Limb (tissue), 2 donors: ENCODE measurements around the gene RTEL1.
"Not testable (repeated sequence)": the region's sequence is repeated elsewhere in the genome, so short reads cannot be mapped to it uniquely, and the experiment has no call there.

Source experiments
- DNase-seq, 2 donors: peaks; one replicate each; pipeline ENCODE4 v3.0.0-alpha.2; 2016; ENCODE audit errors: extremely low spot score in 2 of 2

Gene RTEL1

DNA sequence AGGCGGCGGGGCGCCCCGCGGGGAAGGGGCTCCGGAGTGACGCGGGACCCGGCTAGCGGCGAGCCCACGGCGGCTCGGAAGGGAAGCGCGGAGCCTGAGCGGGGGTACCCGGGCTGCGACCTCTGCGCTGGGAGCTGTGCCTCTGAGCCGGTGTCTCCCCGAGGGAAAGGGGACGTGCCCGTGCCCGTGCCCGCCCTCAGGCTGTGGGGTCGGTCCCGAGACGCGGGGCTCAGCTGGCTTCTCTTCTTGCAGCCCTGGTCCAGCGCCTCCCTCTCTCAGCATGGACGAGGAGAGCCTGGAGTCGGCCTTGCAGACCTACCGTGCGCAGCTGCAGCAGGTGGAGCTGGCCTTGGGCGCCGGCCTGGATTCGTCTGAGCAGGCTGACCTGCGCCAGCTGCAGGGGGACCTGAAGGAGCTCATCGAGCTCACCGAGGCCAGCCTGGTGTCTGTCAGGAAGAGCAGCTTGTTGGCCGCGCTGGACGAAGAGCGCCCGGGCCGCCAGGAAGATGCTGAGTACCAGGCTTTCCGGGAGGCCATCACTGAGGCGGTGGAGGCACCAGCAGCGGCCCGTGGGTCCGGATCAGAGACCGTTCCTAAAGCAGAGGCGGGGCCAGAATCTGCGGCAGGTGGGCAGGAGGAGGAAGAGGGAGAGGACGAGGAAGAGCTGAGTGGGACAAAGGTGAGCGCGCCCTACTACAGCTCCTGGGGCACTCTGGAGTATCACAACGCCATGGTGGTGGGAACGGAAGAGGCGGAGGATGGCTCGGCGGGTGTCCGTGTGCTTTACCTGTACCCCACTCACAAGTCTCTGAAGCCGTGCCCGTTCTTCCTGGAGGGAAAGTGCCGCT, 50.4 kb downstream of the RTEL1 start:
- DNase-seq, result no peak

DNA sequence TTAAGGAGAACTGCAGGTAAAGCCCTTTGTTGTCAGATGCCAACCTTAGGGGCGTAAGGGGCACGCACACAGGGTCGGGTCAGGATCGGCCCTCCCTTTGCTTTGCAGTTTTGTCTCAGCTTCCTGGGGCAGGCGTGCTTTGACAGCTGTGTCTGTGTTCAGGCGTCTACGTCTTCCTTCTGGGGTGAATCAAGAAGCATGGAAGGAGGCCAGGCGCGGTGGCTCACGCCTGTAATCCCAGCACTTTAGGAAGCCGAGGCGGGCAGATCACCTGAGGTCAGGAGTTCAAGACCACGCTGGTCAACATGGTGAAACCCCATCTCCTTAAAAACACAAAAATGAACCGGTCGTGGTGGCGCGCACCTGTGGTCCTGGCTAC, 51.0 kb downstream of the RTEL1 start:
- no peak for DNase-seq

DNA sequence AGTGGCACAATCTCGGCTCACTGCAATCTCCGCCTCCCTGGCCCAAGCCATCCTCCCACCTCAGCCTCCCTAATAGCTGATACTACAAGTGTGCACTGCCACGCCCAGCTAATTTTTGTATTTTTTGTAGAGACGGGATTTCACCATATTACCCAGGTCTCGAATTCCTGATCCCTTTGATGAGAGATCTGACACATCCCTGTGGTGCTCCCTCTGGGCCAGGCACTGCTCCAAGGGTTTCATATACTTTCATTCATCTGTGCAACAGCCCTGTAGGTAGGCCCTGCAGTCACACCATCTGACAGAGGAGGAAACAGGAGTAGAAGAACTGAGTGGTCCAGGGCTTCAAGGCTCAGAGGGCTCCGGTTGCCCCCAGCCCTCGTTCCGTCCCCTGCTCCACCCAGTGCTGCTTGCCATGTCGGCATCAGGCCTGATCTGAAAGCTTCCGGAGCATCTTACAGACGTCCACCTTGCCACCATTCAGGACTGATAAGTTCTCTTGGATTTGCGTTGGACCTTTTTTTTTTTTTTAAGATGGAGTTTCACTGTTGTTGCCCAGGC, 53.1 kb downstream of the RTEL1 start:
- DNase-seq, result no peak

DNA sequence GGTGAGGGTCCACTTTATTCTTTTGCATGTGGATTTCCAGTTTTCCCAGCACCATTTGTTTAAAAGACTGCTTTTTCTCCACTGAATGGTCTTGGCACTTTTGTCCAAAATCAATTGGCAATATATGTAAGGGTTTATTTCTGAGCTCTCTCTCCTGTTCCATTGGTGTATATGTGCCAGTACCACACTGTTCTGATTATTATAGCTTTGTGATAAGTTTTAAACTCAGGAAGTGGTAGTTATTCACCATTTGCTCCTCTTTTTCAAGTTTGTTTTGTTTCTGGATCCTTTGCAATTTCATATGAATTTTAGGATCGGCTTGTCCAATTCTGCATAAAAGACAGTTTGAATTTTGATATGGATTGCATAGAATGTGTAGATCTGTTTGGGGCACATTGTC, 54.1 kb downstream of the RTEL1 start:
- no peak for DNase-seq

DNA sequence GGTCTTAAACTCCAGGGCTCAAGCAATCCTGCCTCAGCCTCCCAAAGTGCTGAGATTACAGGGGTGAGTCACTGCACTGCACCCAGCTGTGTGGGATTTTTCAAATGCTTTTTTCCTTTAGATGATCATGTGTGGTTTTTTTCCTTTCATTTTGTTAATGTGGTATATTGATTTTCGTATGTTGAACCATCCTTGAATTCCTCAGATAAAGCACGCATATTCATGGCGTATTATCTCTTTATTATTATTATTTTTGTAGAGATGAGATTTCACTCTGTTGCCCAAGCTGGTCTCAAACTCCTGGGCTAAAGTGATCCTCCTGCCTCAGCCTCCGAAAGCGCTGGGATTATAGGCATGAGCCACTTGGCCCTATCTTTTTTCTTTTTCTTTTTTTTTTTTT, 56.7 kb downstream of the RTEL1 start:
- DNase-seq, result no peak

DNA sequence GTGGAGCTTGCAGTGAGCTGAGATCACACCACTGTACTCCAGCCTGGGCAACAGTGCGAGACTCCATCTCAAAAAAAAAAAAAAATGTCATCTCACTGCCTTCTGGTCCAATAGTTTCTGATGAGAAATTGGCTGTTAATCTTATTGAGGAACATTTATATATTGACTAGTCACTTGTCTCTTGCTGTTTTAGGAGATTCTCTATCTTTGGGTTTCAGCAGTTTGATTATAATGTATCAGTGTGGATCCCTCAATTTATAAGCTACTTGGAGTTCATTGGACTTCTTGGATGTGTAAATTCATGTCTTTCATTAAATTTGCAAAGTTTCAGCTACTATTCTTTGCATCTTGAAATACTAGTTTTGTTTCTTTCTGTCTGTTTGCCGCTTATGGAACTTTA, 60.9 kb downstream of the RTEL1 start:
- no peak for DNase-seq

DNA sequence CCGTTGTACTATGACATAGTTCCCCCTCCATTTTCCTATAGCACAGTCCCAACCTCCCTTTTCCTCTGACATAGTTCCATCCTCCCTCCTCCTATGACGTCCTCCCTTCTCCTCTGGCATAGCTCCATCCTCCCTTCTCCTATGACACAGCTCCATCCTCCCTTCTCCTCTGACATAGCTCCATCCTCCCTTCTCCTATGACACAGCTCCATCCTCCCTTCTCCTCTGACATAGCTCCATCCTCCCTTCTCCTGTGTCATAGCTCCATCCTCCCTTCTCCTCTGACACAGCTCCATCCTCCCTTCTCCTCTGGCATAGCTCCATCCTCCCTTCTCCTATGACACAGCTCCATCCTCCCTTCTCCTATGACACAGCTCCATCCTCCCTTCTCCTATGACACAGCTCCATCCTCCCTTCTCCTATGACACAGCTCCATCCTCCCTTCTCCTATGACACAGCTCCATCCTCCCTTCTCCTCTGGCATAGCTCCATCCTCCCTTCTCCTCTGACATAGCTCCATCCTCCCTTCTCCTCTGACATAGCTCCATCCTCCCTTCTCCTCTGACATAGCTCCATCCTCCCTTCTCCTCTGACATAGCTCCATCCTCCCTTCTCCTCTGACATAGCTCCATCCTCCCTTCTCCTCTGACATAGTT, 65.0 kb downstream of the RTEL1 start:
- not testable (repeated sequence) for DNase-seq

DNA sequence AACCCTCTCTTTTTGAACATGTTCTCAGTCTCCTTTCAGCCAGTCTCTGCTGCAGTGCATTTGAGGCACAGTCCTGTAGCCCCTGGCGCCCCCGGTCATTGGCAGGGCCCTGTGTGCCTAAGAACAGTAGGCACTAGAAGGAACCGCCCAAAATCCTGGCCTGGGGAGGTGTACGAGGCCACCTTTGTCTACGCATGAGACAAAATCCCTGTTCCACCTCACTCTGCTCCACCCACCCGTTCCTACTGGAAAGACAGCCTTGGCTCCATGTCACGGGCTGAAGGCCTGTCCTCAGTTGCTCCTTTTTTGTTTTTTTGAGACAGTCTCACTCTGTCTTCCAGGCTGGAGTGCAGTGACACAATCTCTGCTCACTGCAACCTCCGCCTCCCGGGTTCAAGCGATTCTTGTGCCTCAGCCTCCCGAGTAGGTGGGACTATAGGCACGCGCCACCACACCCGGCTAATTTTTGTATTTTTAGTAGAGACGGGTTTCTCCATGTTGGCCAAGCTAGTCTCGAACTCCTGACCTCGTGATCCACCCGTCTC, 72.1 kb downstream of the RTEL1 start:
- not testable (repeated sequence) for DNase-seq

DNA sequence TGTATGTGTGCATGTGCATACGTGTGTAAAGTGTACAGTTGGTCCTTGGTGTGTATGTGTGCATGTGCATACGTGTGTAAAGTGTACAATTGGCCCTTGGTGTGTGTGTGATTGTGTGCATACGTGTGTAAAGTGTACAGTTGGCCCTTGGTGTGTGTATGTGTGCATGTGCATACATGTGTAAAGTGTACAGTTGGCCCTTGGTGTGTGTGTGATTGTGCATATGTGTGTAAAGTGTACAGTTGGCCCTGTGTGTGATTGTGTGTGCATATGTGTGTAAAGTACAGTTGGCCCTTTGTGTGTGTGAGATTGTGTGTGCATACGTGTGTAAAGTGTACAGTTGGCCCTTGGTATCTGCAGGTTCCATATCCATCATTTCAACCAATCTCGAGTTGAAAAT, 73.3 kb downstream of the RTEL1 start:
- DNase-seq, result no peak

DNA sequence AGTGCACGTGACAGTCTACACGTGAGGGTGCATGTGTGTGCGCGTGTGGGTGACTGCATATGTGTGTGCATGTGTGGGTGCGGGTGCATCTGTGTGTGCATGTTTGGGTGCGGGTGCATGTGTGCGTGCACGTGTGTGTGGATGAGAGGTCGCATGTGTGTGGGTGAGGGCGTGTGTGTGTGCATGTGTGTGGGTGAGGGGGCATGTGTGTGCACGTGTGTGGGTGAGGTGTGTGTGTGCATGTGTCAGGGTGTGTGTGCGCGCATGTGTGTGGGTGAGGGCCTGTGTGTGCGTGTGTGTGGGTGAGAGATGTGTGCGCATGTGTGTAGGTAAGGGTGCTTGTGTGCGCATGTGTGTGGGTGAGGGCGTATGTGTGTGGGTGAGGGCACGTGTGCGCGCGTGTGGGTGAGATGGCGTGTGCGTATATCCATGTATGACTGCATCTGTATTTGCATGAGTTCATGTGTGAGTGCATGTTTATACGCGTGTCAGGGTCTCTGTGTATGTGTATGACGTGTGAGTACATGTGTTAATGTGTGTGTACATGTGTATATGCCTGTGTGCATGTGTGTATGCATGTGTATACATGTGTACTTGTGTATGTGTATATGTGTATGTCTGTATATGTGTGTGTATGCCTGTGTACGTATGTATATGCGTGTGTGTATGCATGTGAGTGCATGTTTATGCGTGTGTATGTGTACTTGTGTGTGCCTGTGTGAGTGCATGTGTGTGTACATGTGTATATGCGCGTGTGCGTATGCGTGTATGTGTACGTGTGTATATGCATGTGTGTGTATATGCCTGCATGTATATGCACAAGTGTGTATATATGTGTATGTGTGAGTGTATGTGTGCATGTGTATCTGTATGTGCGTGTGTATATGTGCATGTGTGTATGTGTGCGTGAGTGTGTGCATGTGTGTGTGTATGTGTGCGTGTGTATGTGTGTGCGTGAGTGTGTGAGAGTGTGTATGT, 74.3 kb downstream of the RTEL1 start:
- no peak for DNase-seq

DNA sequence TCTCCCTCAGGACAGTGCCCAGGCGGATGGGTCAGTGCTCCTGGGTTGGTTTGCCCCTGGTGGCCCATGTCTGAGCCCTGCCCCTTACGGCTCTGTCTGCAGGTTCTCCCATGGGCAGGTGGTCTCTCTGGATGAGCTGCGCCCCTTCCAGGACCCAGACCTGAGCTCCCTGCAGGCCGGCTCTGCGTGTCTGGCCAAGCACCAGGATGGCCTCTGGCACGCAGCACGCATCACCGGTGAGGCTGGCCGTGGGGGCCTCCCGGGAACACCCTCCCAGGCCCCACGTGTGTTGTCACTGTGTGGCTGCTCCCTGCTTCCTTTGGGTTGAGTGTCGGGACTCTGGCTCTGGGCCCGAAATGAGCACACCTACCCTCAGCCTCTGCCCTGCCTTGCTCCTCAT, 75.0 kb downstream of the RTEL1 start:
- DNase-seq, result no peak

DNA sequence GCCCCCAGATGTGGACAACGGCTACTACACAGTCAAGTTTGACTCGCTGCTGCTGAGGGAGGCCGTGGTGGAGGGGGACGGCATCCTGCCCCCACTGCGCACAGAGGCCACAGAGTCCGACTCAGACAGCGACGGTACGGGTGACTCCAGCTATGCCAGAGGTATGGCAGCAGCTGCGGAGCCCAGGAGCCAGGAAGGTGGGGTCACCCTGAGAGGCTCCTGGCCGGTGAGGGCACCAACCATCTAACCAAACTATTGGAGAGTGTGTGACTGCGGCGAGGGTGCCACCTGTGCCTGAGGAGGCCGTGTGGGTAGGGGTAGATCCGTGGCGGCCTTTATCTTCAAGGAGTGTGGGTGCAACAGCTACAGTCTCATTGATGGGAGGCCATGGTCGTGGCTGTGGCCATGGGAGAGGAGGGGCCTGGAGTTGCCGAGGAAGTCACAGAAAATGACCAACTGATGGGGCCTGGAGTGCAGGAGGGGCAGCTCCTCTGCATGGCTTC, 75.5 kb downstream of the RTEL1 start:
- no peak for DNase-seq

DNA sequence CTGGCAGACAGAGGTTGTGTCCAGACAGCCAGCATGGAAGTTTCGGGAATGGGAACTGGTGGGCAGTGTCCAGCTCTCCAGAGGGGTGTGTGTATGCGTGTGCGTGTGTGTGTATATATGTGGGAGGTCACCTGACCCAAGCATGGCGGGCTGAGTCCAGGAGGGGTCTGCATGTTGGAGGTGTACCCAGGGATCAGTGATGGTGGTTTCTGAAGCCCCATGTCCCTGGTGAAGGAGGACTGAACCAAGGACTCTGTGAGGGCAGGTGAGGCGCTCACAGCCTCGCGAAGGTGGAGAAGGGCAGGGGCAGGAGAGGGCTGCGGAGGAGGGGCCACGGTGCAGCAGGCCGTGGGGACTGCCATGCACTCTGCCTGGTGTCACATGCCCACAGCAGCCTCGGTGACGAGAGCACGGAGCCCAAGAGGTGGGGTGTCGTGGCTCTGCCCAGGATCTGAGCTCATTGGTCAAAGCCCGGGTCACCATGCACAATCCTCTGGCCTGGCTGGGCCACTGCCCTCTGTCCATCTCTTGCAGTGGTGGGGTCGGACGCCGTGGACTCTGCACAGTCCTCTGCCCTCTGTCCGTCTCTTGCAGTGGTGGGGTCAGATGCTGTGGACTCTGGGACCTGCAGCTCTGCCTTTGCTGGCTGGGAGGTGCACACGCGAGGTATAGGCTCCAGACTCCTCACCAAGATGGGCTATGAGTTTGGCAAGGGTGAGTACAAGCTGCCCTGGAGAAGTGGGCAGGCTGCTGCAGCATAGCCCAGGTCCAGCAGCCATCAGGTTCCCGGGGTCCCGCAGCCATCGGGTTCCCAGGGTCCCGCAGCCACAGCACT, 76.2 kb downstream of the RTEL1 start:
- no peak for DNase-seq

DNA sequence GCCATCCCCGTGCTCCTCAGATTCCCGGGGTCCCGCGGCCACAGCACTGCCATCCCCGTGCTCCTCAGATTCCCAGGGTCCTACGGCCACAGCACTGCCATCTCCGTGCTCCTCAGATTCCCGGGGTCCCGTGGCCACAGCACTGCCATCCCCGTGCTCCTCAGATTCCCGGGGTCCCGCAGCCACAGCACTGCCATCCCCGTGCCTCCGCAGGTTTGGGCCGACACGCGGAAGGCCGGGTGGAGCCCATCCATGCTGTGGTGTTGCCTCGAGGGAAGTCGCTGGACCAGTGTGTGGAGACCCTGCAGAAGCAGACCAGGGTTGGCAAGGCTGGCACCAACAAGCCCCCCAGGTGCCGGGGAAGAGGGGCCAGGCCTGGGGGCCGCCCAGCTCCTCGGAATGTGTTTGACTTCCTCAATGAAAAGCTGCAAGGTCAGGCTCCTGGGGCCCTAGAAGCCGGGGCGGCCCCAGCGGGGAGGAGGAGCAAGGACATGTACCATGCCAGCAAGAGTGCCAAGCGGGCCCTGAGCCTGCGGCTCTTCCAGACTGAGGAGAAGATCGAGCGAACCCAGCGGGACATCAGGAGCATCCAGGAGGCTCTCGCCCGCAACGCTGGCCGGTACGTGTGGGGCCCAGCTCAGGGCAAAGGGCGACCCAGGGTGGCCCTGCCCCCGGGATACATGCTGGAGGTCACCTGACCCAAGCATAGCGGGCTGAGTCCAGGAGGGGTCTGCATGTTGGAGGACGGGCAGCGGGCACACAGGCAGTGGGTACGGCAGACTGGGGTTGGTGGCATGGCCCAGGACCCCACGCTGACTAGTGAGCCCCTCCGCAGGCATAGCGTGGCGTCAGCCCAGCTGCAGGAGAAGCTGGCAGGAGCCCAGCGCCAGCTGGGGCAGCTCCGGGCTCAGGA, 77.1 kb downstream of the RTEL1 start:
- DNase-seq, result no peak

DNA sequence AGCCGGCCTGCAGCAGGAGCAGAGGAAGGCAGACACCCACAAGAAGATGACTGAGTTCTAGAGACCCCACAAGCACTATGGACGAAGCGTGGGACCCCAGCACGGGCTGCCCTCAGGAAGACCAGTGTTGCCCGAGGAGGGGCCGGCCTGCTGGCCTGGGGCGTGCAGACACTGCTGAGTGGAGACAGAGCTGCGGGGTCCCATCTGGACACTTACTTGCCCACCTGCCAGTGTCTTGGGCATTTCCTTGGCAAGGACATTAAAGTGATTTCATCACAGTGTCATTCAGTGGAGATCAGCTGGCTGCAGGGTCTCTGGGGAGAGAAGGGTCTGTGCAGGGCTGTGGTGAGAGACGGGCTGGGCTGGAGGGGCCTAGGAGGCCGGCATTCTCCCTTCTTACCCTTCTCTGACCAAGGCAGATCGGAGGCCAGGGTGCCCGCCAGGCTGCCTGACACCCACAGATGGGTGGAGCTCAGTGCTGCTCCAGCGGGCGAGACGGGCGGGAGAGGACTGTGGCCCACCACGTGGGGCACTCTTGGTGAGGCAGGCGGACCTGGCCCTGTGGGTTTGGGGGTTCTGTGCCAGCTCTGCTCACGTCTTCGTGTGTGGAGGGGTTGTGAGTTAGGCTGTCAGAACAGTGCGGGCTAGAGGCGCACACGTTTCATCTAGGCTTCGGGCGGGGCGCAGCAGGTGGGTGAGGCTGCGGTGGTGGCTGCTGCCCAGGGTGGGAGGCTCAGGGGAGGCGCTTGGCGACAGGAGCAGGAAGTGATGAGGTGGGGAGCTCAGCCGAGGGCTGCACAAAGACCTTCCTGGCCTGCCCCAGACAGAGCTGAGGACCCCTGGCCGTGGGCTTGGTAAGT, 78.0 kb downstream of the RTEL1 start, which contains the start of gene LIME1:
Gene LIME1, plus strand, starts transcription at position 806 of the 860 bp plus-strand sequence. CDS start 886 bp downstream, outside the sequence.
- no peak for DNase-seq

DNA sequence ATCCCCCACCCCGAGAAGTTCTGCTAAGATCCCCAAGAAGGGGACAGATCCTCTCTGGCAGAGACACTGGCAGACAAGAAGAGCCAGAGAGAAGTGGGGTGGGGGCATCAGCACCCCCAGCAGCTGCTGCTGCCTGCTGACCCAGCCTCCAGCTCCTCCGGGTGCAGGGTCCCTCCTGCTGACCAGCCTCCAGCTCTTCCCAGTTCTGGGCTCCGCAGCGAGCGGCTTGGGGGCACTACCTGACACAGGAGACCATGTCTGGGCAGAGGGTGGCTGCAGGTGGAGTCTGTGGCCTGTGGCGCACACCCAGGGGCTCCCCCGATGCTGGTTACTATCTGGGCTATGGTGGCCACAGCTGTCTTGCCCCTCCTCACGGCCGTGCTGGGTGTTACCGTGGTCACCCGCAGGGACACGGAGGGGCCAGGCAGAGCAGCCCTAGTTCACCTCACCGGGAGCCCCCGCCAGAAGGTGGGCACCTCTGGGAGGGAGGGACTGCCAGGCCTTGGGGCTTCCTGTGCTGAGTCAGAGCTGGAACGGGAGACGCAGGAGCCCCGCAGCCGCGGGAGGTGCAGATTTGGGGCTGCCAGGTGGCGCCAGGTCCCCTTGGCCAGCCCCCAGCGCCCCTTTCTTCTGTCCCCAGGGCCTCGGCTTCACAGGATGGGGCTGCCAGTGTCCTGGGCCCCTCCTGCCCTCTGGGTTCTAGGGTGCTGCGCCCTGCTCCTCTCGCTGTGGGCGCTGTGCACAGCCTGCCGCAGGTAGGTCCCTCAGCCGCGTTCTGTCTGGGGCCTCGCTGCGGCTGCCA, 79.0 kb downstream of the RTEL1 start:
- DNase-seq, result no peak

DNA sequence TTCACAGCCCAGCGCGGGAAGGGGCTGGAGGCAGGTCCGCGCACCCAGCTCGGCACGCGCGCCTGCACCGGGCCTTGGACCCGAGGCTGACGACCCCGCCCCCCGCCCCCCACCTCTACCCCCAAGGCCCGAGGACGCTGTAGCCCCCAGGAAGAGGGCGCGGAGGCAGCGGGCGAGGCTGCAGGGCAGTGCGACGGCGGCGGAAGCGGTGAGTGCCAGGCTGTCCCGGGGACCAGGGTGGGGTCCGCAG, 79.5 kb downstream of the RTEL1 start:
- no peak for DNase-seq
